Osteoblast (primary cell): ENCODE results near the gene RPS2. TPM values are rescaled to one million over a fixed set of nuclear protein-coding genes. Genes with fewer than 3 reads are reported as not detected.

Experiments
- DNase-seq: peaks from one replicate; pipeline ENCODE4 v3.0.0; 2011; ENCODE audit warnings: low spot score, mixed read lengths; ENCODE audit not compliant: insufficient read length; ENCODE audit errors: missing footprints
- H2AFZ ChIP-seq: 2 replicates; pipeline ENCODE4 v1.6.0; 2011; ENCODE audit warnings: mild to moderate bottlenecking, low read length
- H3K27ac ChIP-seq: 2 replicates; pipeline ENCODE4 v1.5.1; 2011; ENCODE audit warnings: mild to moderate bottlenecking, low read depth, low read length, moderate library complexity
- H3K27me3 ChIP-seq: 2 replicates; pipeline ENCODE4 v1.6.0; 2012; ENCODE audit warnings: mild to moderate bottlenecking, control low read depth, inconsistent platforms, low read length, moderate library complexity; ENCODE audit not compliant: insufficient read depth
- H3K36me3 ChIP-seq: 2 replicates; pipeline ENCODE4 v1.5.1; 2011; ENCODE audit warnings: mild to moderate bottlenecking, low read length, control low read depth, moderate library complexity; ENCODE audit not compliant: insufficient read depth
- H3K4me1 ChIP-seq: 2 replicates; pipeline ENCODE4 v1.5.1; 2011; ENCODE audit warnings: mild to moderate bottlenecking, low read length, control low read depth, moderate library complexity; ENCODE audit not compliant: insufficient read depth
- H3K4me2 ChIP-seq: 2 replicates; pipeline ENCODE4 v1.6.0; 2011; ENCODE audit warnings: mild to moderate bottlenecking, low read length; ENCODE audit not compliant: insufficient read depth
- H3K4me3 ChIP-seq: fragments of 200-600 bp; sonication (generic); 3 replicates; pipeline ENCODE4 v1.5.1; 2012; ENCODE audit warnings: mild to moderate bottlenecking, low read length, inconsistent platforms; ENCODE audit not compliant: insufficient read depth
- H3K79me2 ChIP-seq: 2 replicates; pipeline ENCODE4 v1.6.0; 2012; ENCODE audit warnings: mild to moderate bottlenecking, low read length, control low read depth, inconsistent platforms; ENCODE audit not compliant: insufficient read depth
- H3K9me3 ChIP-seq: 2 replicates; pipeline ENCODE4 v1.5.1; 2011; ENCODE audit warnings: low read depth, low read length, control low read depth
- H4K20me1 ChIP-seq: 2 replicates; pipeline ENCODE4 v1.6.0; 2012; ENCODE audit warnings: mild to moderate bottlenecking, low read length, control low read depth; ENCODE audit not compliant: insufficient read depth
- total RNA-seq: library from RNA; depleted of rRNA; stranded (reverse); fragments of >200 nt; gene quantifications from 2 replicates; pipeline ENCODE4 v1.2.3, GENCODE V29; 2012
- TF ChIP-seq, protein P1 (sequence below): IDR thresholded peaks from 2 replicates; pipeline ENCODE4 v1.5.1; 2011; ENCODE audit warnings: mild to moderate bottlenecking, low read depth, low read length, moderate library complexity; ENCODE audit errors: extremely low read depth

Gene RPS2
- total RNA-seq, 1 donor: 2,359 TPM

DNA sequence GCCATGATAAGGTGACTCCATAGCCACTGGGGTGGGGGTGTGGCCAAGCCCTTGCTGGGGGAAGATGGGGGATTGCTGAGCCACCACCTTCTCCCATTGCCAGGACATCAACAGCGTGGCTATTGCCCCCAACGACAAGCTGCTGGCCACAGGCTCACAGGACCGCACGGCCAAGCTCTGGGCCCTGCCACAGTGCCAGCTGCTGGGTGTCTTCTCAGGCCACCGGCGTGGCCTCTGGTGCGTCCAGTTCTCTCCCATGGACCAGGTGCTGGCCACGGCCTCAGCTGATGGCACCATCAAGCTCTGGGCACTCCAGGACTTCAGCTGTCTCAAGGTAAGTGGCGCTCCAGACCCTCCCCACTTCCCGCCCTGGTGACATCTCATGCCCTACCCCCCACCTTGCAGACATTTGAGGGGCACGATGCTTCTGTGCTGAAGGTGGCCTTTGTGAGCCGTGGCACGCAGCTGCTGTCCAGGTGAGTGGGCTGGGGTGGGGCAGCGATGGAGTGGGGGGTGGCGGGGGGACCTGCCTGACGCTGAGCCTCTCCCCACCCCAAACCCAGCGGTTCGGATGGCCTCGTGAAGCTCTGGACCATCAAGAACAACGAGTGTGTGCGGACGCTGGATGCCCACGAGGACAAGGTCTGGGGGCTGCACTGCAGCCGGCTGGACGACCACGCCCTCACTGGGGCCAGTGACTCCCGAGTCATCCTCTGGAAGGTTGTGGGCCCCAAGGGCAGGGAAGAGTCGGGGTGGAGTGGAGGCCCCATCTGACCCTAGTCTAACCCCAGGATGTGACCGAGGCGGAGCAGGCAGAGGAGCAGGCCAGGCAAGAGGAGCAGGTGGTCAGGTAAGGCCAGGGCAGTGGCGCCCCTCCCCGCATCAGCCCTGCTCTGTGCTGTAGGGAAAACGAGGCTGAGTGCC lies 12.6 kb upstream of the RPS2 start:
- H2AFZ ChIP-seq: no peak overlapping the region
- H3K4me2 ChIP-seq: no peak overlapping the region
- H4K20me1 ChIP-seq: peaks cover 20% of the 10 kb centered on the region
- H3K79me2 ChIP-seq: peaks cover 20% of the 10 kb centered on the region
- no peak overlapping the region for H3K27ac ChIP-seq
- peak; percentile 86 for DNase-seq
- no peak overlapping the region for H3K4me3 ChIP-seq
- peaks cover 26% of the 10 kb centered on the region for H3K36me3 ChIP-seq
- TF ChIP-seq, protein P1, sequence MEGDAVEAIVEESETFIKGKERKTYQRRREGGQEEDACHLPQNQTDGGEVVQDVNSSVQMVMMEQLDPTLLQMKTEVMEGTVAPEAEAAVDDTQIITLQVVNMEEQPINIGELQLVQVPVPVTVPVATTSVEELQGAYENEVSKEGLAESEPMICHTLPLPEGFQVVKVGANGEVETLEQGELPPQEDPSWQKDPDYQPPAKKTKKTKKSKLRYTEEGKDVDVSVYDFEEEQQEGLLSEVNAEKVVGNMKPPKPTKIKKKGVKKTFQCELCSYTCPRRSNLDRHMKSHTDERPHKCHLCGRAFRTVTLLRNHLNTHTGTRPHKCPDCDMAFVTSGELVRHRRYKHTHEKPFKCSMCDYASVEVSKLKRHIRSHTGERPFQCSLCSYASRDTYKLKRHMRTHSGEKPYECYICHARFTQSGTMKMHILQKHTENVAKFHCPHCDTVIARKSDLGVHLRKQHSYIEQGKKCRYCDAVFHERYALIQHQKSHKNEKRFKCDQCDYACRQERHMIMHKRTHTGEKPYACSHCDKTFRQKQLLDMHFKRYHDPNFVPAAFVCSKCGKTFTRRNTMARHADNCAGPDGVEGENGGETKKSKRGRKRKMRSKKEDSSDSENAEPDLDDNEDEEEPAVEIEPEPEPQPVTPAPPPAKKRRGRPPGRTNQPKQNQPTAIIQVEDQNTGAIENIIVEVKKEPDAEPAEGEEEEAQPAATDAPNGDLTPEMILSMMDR: no peak
- H3K27me3 ChIP-seq: peaks cover 29% of the 10 kb centered on the region
- H3K4me1 ChIP-seq: peaks cover 5% of the 10 kb centered on the region
- no peaks in the 10 kb centered on the region for H3K9me3 ChIP-seq

DNA sequence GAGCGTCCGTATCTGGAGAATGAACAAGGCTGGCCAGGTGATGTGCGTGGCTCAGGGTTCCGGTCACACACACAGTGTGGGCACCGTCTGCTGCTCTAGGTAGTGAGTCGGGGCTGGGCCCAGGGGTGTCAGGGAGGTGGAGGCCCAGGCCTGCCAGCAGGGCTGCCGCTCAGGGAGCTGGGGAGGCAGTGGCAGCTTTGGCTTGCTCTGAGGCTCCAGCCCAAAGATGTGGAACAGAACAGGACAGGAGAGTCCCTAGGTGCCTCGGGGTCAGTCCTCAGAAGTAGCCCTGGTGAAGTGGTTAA lies 11.5 kb upstream of the RPS2 start:
- H3K27me3 ChIP-seq: peaks cover 18% of the 10 kb centered on the region
- peaks cover 5% of the 10 kb centered on the region for H3K4me1 ChIP-seq
- H3K4me2 ChIP-seq: no peak overlapping the region
- DNase-seq: peak; percentile 72
- no peak overlapping the region for H3K4me3 ChIP-seq
- peaks cover 23% of the 10 kb centered on the region for H3K79me2 ChIP-seq
- no peak overlapping the region for H3K27ac ChIP-seq
- TF ChIP-seq, protein P1: no peak
- peaks cover 26% of the 10 kb centered on the region for H3K36me3 ChIP-seq
- H2AFZ ChIP-seq: no peak overlapping the region
- H4K20me1 ChIP-seq: peaks cover 15% of the 10 kb centered on the region
- H3K9me3 ChIP-seq: no peaks in the 10 kb centered on the region

DNA sequence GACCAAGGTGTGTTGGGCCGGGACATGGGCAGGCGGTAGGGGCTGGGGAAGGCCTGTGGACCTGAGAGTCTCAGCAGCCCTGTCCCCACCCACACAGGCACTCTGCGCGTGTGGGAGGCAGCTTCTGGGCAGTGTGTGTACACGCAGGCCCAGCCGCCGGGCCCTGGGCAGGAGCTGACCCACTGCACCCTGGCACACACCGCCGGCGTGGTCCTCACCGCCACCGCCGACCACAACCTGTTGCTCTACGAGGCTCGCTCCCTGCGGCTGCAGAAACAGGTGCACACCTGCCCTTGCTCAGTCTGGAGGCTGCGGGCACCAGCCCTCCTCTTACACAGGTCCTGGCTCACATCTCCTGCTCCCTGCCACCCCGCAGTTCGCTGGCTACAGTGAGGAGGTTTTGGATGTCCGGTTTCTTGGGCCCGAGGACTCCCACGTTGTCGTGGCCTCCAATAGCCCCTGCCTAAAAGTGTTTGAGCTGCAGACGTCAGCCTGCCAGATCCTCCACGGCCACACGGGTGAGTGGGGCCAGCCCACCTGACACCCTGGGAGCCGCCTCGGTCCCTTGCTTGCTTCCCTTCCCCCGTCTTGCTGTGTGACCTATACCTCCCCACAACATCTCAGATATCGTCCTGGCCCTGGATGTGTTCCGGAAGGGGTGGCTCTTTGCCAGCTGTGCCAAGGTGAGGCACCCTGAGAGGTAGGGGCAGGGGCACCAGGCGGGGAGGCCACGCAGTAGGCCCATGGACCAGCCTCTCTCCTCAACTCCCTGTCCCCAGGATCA lies 11.0 kb upstream of the RPS2 start:
- peaks cover 15% of the 10 kb centered on the region for H4K20me1 ChIP-seq
- no peaks in the 10 kb centered on the region for H3K9me3 ChIP-seq
- peaks cover 26% of the 10 kb centered on the region for H3K79me2 ChIP-seq
- peak; percentile 55 for DNase-seq
- H3K27ac ChIP-seq: no peak overlapping the region
- no peak overlapping the region for H3K4me2 ChIP-seq
- H3K27me3 ChIP-seq: peaks cover 13% of the 10 kb centered on the region
- no peak overlapping the region for H3K4me3 ChIP-seq
- TF ChIP-seq, protein P1: no peak
- no peak overlapping the region for H2AFZ ChIP-seq
- peaks cover 10% of the 10 kb centered on the region for H3K4me1 ChIP-seq
- H3K36me3 ChIP-seq: peaks cover 26% of the 10 kb centered on the region
